H9 (cell line): ENCODE results near the gene MRGPRD. TPM values are rescaled to one million over a fixed set of nuclear protein-coding genes. Genes with fewer than 3 reads are reported as not detected.

Source experiments
- DNase-seq: peaks from one replicate; pipeline ENCODE4 v3.0.0-alpha.2; 2017
- H2AFZ ChIP-seq: one replicate; pipeline ENCODE4 v1.6.1; 2013; ENCODE audit warnings: mild to moderate bottlenecking, low read length, control low read depth, moderate library complexity
- H2AK5ac ChIP-seq: 2 replicates; pipeline ENCODE4 v1.6.1; 2013; ENCODE audit warnings: low read length, control low read depth, mixed read lengths; ENCODE audit not compliant: insufficient read length
- H2BK120ac ChIP-seq: one replicate; pipeline ENCODE4 v1.6.1; 2013; ENCODE audit warnings: low read depth, mild to moderate bottlenecking, low read length, control low read depth, inconsistent platforms; ENCODE audit not compliant: poor library complexity, severe bottlenecking
- H2BK12ac ChIP-seq: 2 replicates; pipeline ENCODE4 v1.6.1; 2013; ENCODE audit warnings: low read length, control low read depth, mixed read lengths, low read depth; ENCODE audit not compliant: insufficient read length
- H2BK15ac ChIP-seq: 2 replicates; pipeline ENCODE4 v1.6.1; 2013; ENCODE audit warnings: low read depth, low read length, control low read depth
- H2BK20ac ChIP-seq: one replicate; pipeline ENCODE4 v1.6.1; 2013; ENCODE audit warnings: low read depth, mild to moderate bottlenecking, low read length, control low read depth, inconsistent platforms; ENCODE audit not compliant: poor library complexity, severe bottlenecking
- H2BK5ac ChIP-seq: 2 replicates; pipeline ENCODE4 v1.6.1; 2013; ENCODE audit warnings: low read length, control low read depth, mixed read lengths; ENCODE audit not compliant: insufficient read length
- H3K14ac ChIP-seq: 2 replicates; pipeline ENCODE4 v1.6.1; 2013; ENCODE audit warnings: low read length, control low read depth; ENCODE audit not compliant: insufficient read depth
- H3K18ac ChIP-seq: 2 replicates; pipeline ENCODE4 v1.6.1; 2013; ENCODE audit warnings: low read depth, mild to moderate bottlenecking, mixed read lengths, low read length, control low read depth; ENCODE audit not compliant: insufficient read length
- H3K23ac ChIP-seq: 2 replicates; pipeline ENCODE4 v1.6.1; 2013; ENCODE audit warnings: low read length, control low read depth, mixed read lengths, low read depth; ENCODE audit not compliant: insufficient read length
- H3K23me2 ChIP-seq: 2 replicates; pipeline ENCODE4 v1.6.1; 2013; ENCODE audit warnings: low read depth, mild to moderate bottlenecking, mixed read lengths, low read length, control low read depth; ENCODE audit not compliant: insufficient read length, poor library complexity, severe bottlenecking
- H3K27ac ChIP-seq: 2 replicates; pipeline ENCODE4 v1.5.1; 2013; ENCODE audit warnings: low read length, control low read depth, mixed read lengths, low read depth; ENCODE audit not compliant: insufficient read length
- H3K27me3 ChIP-seq: 2 replicates; pipeline ENCODE4 v1.6.1; 2013; ENCODE audit warnings: low read length, control low read depth, inconsistent platforms; ENCODE audit not compliant: insufficient read depth
- H3K4ac ChIP-seq: 2 replicates; pipeline ENCODE4 v1.6.1; 2013; ENCODE audit warnings: low read depth, mild to moderate bottlenecking, control low read depth, inconsistent platforms, low read length, moderate library complexity
- H3K4me1 ChIP-seq: 2 replicates; pipeline ENCODE4 v1.6.1; 2013; ENCODE audit warnings: low read length, control low read depth, inconsistent platforms; ENCODE audit not compliant: insufficient read depth
- H3K4me2 ChIP-seq: 2 replicates; pipeline ENCODE4 v1.6.1; 2013; ENCODE audit warnings: low read length, control low read depth, mixed read lengths; ENCODE audit not compliant: insufficient read length, insufficient read depth
- H3K56ac ChIP-seq: 2 replicates; pipeline ENCODE4 v1.6.1; 2013; ENCODE audit warnings: low read depth, mild to moderate bottlenecking, mixed read lengths, low read length, control low read depth; ENCODE audit not compliant: insufficient read length
- H3K79me1 ChIP-seq: 2 replicates; pipeline ENCODE4 v1.6.1; 2013; ENCODE audit warnings: low read depth, mild to moderate bottlenecking, moderate library complexity, low read length, control low read depth, inconsistent platforms; ENCODE audit not compliant: insufficient read depth, poor library complexity, severe bottlenecking
- H3K79me2 ChIP-seq: 2 replicates; pipeline ENCODE4 v1.6.1; 2013; ENCODE audit warnings: low read length, control low read depth, inconsistent platforms; ENCODE audit not compliant: insufficient read depth
- H3K9ac ChIP-seq: 2 replicates; pipeline ENCODE4 v1.6.1; 2013; ENCODE audit warnings: low read length, control low read depth, mixed read lengths; ENCODE audit not compliant: insufficient read length; ENCODE audit errors: extremely low read depth
- H3K9me3 ChIP-seq: one replicate; pipeline ENCODE4 v1.6.1; 2013; ENCODE audit warnings: low read depth, low read length, inconsistent platforms; ENCODE audit not compliant: control insufficient read depth
- H3T11ph ChIP-seq: one replicate; pipeline ENCODE4 v1.6.1; 2013; ENCODE audit warnings: mild to moderate bottlenecking, low read length, control low read depth, inconsistent platforms
- H4K20me1 ChIP-seq: one replicate; pipeline ENCODE4 v1.6.1; 2013; ENCODE audit not compliant: control insufficient read depth, insufficient read length, insufficient read depth
- H4K5ac ChIP-seq: 2 replicates; pipeline ENCODE4 v1.6.1; 2013; ENCODE audit warnings: low read depth, mild to moderate bottlenecking, mixed read lengths, low read length, control low read depth; ENCODE audit not compliant: insufficient read length
- H4K8ac ChIP-seq: replicated peaks from 2 replicates; pipeline ENCODE4 v1.6.1; 2013; ENCODE audit warnings: low read length, control low read depth, mixed read lengths, low read depth; ENCODE audit not compliant: insufficient read length
- H4K91ac ChIP-seq: 2 replicates; pipeline ENCODE4 v1.6.1; 2013; ENCODE audit warnings: low read depth, mild to moderate bottlenecking, moderate library complexity, mixed read lengths, low read length, control low read depth; ENCODE audit not compliant: insufficient read length
- H3K27ac Mint-ChIP-seq, 3 experiments: 2 replicates in 2 of 3; 3 replicates in 1 of 3; pipeline ENCODE4 v1.8.0; 2020 to 2021; ENCODE audit warnings: mixed read lengths in 3 of 3, mild to moderate bottlenecking in 1 of 3, moderate library complexity in 1 of 3
- H3K27me3 Mint-ChIP-seq: 2 replicates; pipeline ENCODE4 v1.8.0; 2021; ENCODE audit warnings: low read depth, mild to moderate bottlenecking, moderate library complexity, mixed read lengths
- H3K36me3 Mint-ChIP-seq, 3 experiments: 2 replicates in 2 of 3; 3 replicates in 1 of 3; pipeline ENCODE4 v1.8.0; 2020 to 2021; ENCODE audit warnings: low read depth in 3 of 3, mixed read lengths in 3 of 3; ENCODE audit not compliant: insufficient read depth in 1 of 3
- H3K4me1 Mint-ChIP-seq, 2 experiments: 2 replicates each; pipeline ENCODE4 v1.8.0; 2020; ENCODE audit warnings: mixed read lengths in 2 of 2
- H3K4me3 Mint-ChIP-seq, 2 experiments: 2 replicates in 1 of 2; 3 replicates in 1 of 2; pipeline ENCODE4 v1.8.0; 2020 to 2021; ENCODE audit warnings: mild to moderate bottlenecking in 2 of 2, mixed read lengths in 2 of 2, moderate library complexity in 1 of 2
- H3K9me3 Mint-ChIP-seq, 2 experiments: 2 replicates in 1 of 2; 3 replicates in 1 of 2; pipeline ENCODE4 v1.8.0; 2020; ENCODE audit warnings: mild to moderate bottlenecking in 2 of 2, mixed read lengths in 2 of 2, moderate library complexity in 1 of 2
- WGBS: extraction: QIAGEN DNeasy Blood & Tissue Kit; methylation state at CpG from one replicate; pipeline ENCODE4 v1.1.7; 2013; ENCODE audit warnings: missing lambda C conversion rate, low lambda C conversion rate, mixed read lengths; ENCODE audit not compliant: insufficient read length; ENCODE audit errors: extremely low coverage; 5-methylcytosine and 5-hydroxymethylcytosine counted together
- total RNA-seq: library from RNA; stranded (reverse); gene quantifications from 2 replicates; pipeline ENCODE4 v1.2.1, GENCODE V29; 2021
- TF ChIP-seq, protein P1 (sequence below): fragments of 200-600 bp; sonication (generic); conservative IDR thresholded peaks from 3 replicates; pipeline ENCODE4 v1.8.0; 2021; ENCODE audit warnings: antibody characterized with exemption, mild to moderate bottlenecking

MRGPRD gene
- total RNA-seq, 1 experiment from 2014 or later, result not detected

DNA sequence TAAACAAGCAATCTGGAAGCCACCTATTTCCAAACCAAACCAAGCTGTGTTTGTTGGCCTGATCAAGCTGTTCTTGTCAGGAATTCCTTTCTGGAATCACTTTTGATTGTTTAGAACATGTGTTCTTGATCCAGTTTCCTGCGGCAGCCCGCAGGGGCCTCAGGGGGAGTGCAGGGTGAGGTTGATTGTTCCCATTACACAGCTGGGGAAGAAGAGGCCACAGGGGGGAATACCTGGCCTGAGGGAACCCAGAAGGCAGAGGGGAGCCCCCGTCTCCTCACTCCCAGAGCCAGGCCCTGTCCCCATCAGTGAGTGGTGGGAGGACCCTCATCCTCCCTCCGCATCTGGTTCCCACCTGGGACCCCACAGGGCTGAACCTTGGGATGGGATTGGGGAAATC lies 4.2 kb downstream of the MRGPRD start:
- H3K56ac ChIP-seq, result no peak overlapping the region
- no peak overlapping the region for H2BK15ac ChIP-seq
- H3K9me3 ChIP-seq, result no peaks in the 10 kb centered on the region
- no peak overlapping the region for H3K23ac ChIP-seq
- Mint-ChIP-seq H3K4me3 (no peak overlapping the region), H3K9me3 (peaks cover 5 to 8% of the 10 kb centered on the region in 2 experiments; a peak in 4 of 5 replicates), H3K36me3 (peaks cover 0 to 10% (median 0%) of the 10 kb centered on the region in 3 experiments; a peak in 3 of 7 replicates), H3K27me3 (peaks cover 9% of the 10 kb centered on the region), H3K27ac (no peak overlapping the region), H3K4me1 (peaks cover 7 to 16% of the 10 kb centered on the region in 2 experiments)
- H3K79me1 ChIP-seq, result no peaks in the 10 kb centered on the region
- no peak overlapping the region for H3K9ac ChIP-seq
- H3K4me1 ChIP-seq, result no peaks in the 10 kb centered on the region
- H4K91ac ChIP-seq, result no peak overlapping the region
- H2BK12ac ChIP-seq, result no peak overlapping the region
- H3K18ac ChIP-seq, result no peak overlapping the region
- H3K27ac ChIP-seq, result no peak overlapping the region
- no peak overlapping the region for H4K8ac ChIP-seq
- no peaks in the 10 kb centered on the region for H3K79me2 ChIP-seq
- H3K4ac ChIP-seq, result no peak overlapping the region
- no peaks in the 10 kb centered on the region for H3K27me3 ChIP-seq
- no CpG with 5 or more reads among the region's 4 CpGs for WGBS
- no peaks in the 10 kb centered on the region for H3K23me2 ChIP-seq
- no peak overlapping the region for H3T11ph ChIP-seq
- H3K4me2 ChIP-seq, result no peak overlapping the region
- TF ChIP-seq, protein P1, sequence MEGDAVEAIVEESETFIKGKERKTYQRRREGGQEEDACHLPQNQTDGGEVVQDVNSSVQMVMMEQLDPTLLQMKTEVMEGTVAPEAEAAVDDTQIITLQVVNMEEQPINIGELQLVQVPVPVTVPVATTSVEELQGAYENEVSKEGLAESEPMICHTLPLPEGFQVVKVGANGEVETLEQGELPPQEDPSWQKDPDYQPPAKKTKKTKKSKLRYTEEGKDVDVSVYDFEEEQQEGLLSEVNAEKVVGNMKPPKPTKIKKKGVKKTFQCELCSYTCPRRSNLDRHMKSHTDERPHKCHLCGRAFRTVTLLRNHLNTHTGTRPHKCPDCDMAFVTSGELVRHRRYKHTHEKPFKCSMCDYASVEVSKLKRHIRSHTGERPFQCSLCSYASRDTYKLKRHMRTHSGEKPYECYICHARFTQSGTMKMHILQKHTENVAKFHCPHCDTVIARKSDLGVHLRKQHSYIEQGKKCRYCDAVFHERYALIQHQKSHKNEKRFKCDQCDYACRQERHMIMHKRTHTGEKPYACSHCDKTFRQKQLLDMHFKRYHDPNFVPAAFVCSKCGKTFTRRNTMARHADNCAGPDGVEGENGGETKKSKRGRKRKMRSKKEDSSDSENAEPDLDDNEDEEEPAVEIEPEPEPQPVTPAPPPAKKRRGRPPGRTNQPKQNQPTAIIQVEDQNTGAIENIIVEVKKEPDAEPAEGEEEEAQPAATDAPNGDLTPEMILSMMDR, result no peak
- no peaks in the 10 kb centered on the region for H4K20me1 ChIP-seq
- H2AFZ ChIP-seq, result no peak overlapping the region
- H2BK120ac ChIP-seq, result no peak overlapping the region
- no peak overlapping the region for H4K5ac ChIP-seq
- no peak overlapping the region for H2BK5ac ChIP-seq
- DNase-seq, result no peak
- no peak overlapping the region for H2BK20ac ChIP-seq
- no peak overlapping the region for H2AK5ac ChIP-seq
- H3K14ac ChIP-seq, result no peak overlapping the region
